ENCODE data around the gene GFM2. TPM values are rescaled to one million over a fixed set of nuclear protein-coding genes. Genes with fewer than 3 reads are reported as not detected.
"Not testable (repeated sequence)": the region's sequence is repeated elsewhere in the genome, so short reads cannot be mapped to it uniquely, and the experiment has no call there.

Gene GFM2
- total RNA-seq, 2 donors from 2014 or later = 21.8 to 22.1 TPM

- DNase-seq; intact Hi-C loops (cut with DNase I, micrococcal nuclease); ATAC-seq: not testable (repeated sequence)
These were observed 18.2 kb downstream of the GFM2 start for GRCh38 chr5:74748742-74749141.

- no peak for ATAC-seq
- intact Hi-C loops (cut with DNase I, micrococcal nuclease) = no loop called here
- DNase-seq = no peak
These were observed 28.5 kb downstream of the GFM2 start for GRCh38 chr5:74738406-74738805.

GRCh38 chr5:74736759-74737158, 30.2 kb downstream of the GFM2 start:
- no peak for DNase-seq
- no peak for ATAC-seq

GRCh38 chr5:74725331-74725730, 41.6 kb downstream of the GFM2 start:
- ATAC-seq (no peak), DNase-seq (no peak)
- intact Hi-C loops (cut with DNase I, micrococcal nuclease) = no loop called here

More at GRCh38 chr5:74736759-74737158, 30.2 kb downstream of the GFM2 start:
- intact Hi-C loops (cut with DNase I, micrococcal nuclease) = no loop called here

GRCh38 chr5:74722271-74722670, 44.6 kb downstream of the GFM2 start:
- intact Hi-C loops (cut with DNase I, micrococcal nuclease) = no loop called here
- no peak for ATAC-seq
- DNase-seq = no peak

GRCh38 chr5:74717596-74717995, 49.3 kb downstream of the GFM2 start:
- intact Hi-C loops (cut with DNase I, micrococcal nuclease) = no loop called here
- ATAC-seq (no peak), DNase-seq (no peak)

GRCh38 chr5:74693191-74693590, 73.7 kb downstream of the GFM2 start:
- DNase-seq (no peak), ATAC-seq (no peak)
- intact Hi-C loops (cut with DNase I, micrococcal nuclease) = no loop called here

- peak; percentile 41 for ATAC-seq
- intact Hi-C loops (cut with DNase I, micrococcal nuclease) = no loop called here
- no peak for DNase-seq
These were observed 79.8 kb downstream of the GFM2 start for GRCh38 chr5:74686962-74687751.

GRCh38 chr5:74685979-74686631, 80.8 kb downstream of the GFM2 start:
- intact Hi-C loops (cut with DNase I, micrococcal nuclease) = no loop called here
- DNase-seq = peak in 1 of 2 donors; percentile 34
- peak; percentile 12 for ATAC-seq

- intact Hi-C loops (cut with DNase I, micrococcal nuclease) = no loop called here
- DNase-seq (peak; percentile 91 to 97), ATAC-seq (peak; percentile 95)
These were observed 81.7 kb downstream of the GFM2 start, which contains the start of gene HEXB for GRCh38 chr5:74684900-74685851. Gene HEXB (plus strand): TSS chr5:74685233. CDS start chr5:74685261, 28 bp downstream.

GRCh38 chr5:74679966-74680365, 87.0 kb downstream of the GFM2 start:
- intact Hi-C loops (cut with DNase I, micrococcal nuclease) = loop anchor here in 1 of 2 donors (10.0 kb wide), 1 partner anchor 235 kb away; no protein-coding TSS in a partner anchor
- no peak for ATAC-seq
- DNase-seq = no peak

- not testable (repeated sequence) for DNase-seq, ATAC-seq
- intact Hi-C loops (cut with DNase I, micrococcal nuclease) = loop anchor here in 1 of 2 donors (10.0 kb wide), 1 partner anchor 236 kb away; no protein-coding TSS in a partner anchor
These were observed 87.6 kb downstream of the GFM2 start for GRCh38 chr5:74679300-74679699.

GRCh38 chr5:74678123-74678522, 88.8 kb downstream of the GFM2 start:
- not testable (repeated sequence) for ATAC-seq, DNase-seq
- intact Hi-C loops (cut with DNase I, micrococcal nuclease) = loop anchor here in 1 of 2 donors (10.0 kb wide), 1 partner anchor 237 kb away; no protein-coding TSS in a partner anchor

GRCh38 chr5:74676466-74676865, 90.5 kb downstream of the GFM2 start:
- not testable (repeated sequence) for DNase-seq, ATAC-seq
- intact Hi-C loops (cut with DNase I, micrococcal nuclease) = loop anchor here in 1 of 2 donors (10.0 kb wide), 1 partner anchor 238 kb away; no protein-coding TSS in a partner anchor

GRCh38 chr5:74673011-74673790, 93.7 kb downstream of the GFM2 start:
- no peak for ATAC-seq
- intact Hi-C loops (cut with DNase I, micrococcal nuclease) = loop anchor here in 1 of 2 donors (10.0 kb wide), 1 partner anchor 242 kb away; no protein-coding TSS in a partner anchor

GRCh38 chr5:74672215-74672877, 94.6 kb downstream of the GFM2 start:
- intact Hi-C loops (cut with DNase I, micrococcal nuclease) = loop anchor here in 1 of 2 donors (10.0 kb wide), 1 partner anchor 242 kb away; no protein-coding TSS in a partner anchor
- DNase-seq = no peak
- ATAC-seq = no peak

More at GRCh38 chr5:74673011-74673790, 93.7 kb downstream of the GFM2 start:
- no peak for DNase-seq

Measured in left colon (tissue), 2 donors.